22Rv1 (cell line): ENCODE measurements around the gene RYR2.

Experiments used
- ZFX ChIP-seq: fragments of 450-650 bp; IDR thresholded peaks from 2 replicates; pipeline ENCODE4 v1.6.1; 2017; ENCODE audit warnings: antibody characterized with exemption, borderline replicate concordance
- TF ChIP-seq, protein P1 (sequence below): fragments of 450-650 bp; IDR thresholded peaks from 2 replicates; pipeline ENCODE4 v1.5.1; 2017; ENCODE audit warnings: mild to moderate bottlenecking

DNA sequence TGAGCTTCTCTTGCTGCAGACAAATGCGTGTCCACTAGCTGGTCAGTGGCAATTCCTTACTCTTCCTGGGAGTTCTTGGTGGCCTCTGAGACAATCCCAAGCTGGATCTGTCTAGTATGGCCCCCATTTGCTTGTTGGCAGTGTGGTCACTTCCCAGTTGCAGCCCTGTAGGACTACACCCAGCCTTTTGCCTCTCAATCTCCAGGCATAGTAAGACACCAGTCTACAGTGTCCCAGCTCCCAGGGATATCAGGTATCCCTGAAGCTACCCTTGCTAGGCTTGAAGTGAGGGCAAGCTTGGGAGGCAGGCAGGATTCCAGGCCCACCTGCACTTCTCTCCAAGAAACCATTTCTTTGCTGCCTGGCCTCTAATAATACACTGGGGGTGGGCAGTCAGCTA is 316.6 kb downstream of the RYR2 start:
- TF ChIP-seq, protein P1, sequence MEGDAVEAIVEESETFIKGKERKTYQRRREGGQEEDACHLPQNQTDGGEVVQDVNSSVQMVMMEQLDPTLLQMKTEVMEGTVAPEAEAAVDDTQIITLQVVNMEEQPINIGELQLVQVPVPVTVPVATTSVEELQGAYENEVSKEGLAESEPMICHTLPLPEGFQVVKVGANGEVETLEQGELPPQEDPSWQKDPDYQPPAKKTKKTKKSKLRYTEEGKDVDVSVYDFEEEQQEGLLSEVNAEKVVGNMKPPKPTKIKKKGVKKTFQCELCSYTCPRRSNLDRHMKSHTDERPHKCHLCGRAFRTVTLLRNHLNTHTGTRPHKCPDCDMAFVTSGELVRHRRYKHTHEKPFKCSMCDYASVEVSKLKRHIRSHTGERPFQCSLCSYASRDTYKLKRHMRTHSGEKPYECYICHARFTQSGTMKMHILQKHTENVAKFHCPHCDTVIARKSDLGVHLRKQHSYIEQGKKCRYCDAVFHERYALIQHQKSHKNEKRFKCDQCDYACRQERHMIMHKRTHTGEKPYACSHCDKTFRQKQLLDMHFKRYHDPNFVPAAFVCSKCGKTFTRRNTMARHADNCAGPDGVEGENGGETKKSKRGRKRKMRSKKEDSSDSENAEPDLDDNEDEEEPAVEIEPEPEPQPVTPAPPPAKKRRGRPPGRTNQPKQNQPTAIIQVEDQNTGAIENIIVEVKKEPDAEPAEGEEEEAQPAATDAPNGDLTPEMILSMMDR: no peak
- no peak for TF ChIP-seq ZFX
